ENCODE measurements around the gene MS4A14. TPM values are rescaled to one million over a fixed set of nuclear protein-coding genes. Genes with fewer than 3 reads are reported as not detected.

Gene MS4A14
- total RNA-seq, 5 donors from 2014 or later (not counting 1 experiment from before 2014, with no cell fraction given), result 0.10 TPM; not detected in 4

DNA sequence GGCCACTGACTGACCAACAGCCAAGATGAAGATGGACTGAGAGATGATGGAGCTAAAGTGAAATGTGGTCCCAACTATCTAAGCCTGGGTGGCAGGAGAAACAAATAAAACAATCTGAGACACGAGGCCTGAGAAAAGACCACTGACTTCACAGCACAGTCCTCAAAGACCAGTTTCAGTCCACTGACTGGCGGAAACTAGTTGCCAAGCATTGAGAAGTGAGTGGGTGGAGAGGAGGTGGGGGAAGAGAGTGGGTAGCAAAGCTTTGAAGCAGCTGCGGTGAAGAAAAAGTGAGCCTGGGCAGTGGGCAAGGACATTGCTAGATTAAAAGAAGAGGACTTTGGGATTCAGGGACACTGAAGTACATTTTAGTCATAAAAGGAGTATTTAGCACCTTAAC is 61.3 kb downstream of the MS4A14 start:
- no peaks in the 10 kb centered on the region for H3K36me3 ChIP-seq (ENCODE audit: control insufficient read depth in 2 of 2, extremely low read depth in 1 of 2, insufficient read depth in 1 of 2, low read length in 1 of 2)
- ChIA-PET CTCF (no interaction called here), POLR2A (no interaction called here)
- H3K27me3 ChIP-seq (replicated peaks in 1 of 2; ENCODE audit: control insufficient read depth in 2 of 2, extremely low read depth in 1 of 2, insufficient read depth in 2 of 2, low read length in 1 of 2), result no peaks in the 10 kb centered on the region
- 37% methylated on average over 3 of the region's 3 CpGs for WGBS (ENCODE audit: insufficient coverage)
- H3K27ac Mint-ChIP-seq, result no peak overlapping the region
- no peak for DNase-seq
- no peak overlapping the region for H3K4me3 ChIP-seq (ENCODE audit: control insufficient read depth in 1 of 2, extremely low read depth in 1 of 2, low read length in 1 of 2)
- H3K9me3 ChIP-seq, result no peaks in the 10 kb centered on the region
- ATAC-seq (replicated peaks in 1 of 4), result no peak
- H3K9me3 Mint-ChIP-seq, result no peaks in the 10 kb centered on the region
- peaks cover 2 to 6% of the 10 kb centered on the region in 2 donors for H3K27me3 Mint-ChIP-seq
- H3K4me1 ChIP-seq (ENCODE audit: control insufficient read depth in 1 of 2, extremely low read depth in 1 of 2, insufficient read depth in 2 of 2, low read length in 2 of 2), result peaks cover 0 to 6% of the 10 kb centered on the region in 2 experiments
- H3K36me3 Mint-ChIP-seq, result no peaks in the 10 kb centered on the region
- no peak overlapping the region for H3K27ac ChIP-seq (ENCODE audit: low read length)
- peaks cover 0 to 27% (median 8%) of the 10 kb centered on the region in 3 donors for H3K4me1 Mint-ChIP-seq
- peak overlapping the region in 1 of 3 donors; percentile 42 for H3K4me3 Mint-ChIP-seq

DNA sequence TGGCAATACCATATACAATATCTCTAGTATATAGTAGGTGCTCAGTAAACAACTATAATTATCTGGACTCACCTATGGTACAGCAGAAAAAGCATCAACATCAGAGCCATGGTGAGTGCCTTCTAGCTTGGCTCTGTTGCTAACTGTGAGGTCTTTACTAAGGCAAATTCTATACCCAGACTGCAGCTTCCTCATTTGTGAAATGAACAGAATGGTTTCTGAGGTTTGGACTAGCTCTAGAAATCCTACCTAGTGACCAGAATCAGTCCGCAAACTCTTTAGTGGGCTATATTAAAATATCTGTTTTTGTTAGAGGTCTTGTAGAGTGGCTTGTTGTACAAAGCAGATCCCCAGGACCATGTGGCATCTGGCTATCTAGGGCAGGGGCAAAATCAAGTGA is 63.1 kb downstream of the MS4A14 start:
- no peak for DNase-seq
- no peak for ATAC-seq (replicated peaks in 1 of 4)
- no peak overlapping the region for H3K4me3 ChIP-seq (ENCODE audit: control insufficient read depth in 1 of 2, extremely low read depth in 1 of 2, low read length in 1 of 2)
- H3K4me1 Mint-ChIP-seq, result peaks cover 0 to 26% (median 8%) of the 10 kb centered on the region in 3 donors
- H3K27me3 ChIP-seq (replicated peaks in 1 of 2; ENCODE audit: control insufficient read depth in 2 of 2, extremely low read depth in 1 of 2, insufficient read depth in 2 of 2, low read length in 1 of 2), result no peaks in the 10 kb centered on the region
- ChIA-PET POLR2A (no interaction called here), CTCF (no interaction called here)
- no CpG with 5 or more reads among the region's 1 CpG for WGBS (ENCODE audit: insufficient coverage)
- H3K27ac Mint-ChIP-seq, result no peak overlapping the region
- H3K36me3 Mint-ChIP-seq, result no peaks in the 10 kb centered on the region
- no peaks in the 10 kb centered on the region for H3K36me3 ChIP-seq (ENCODE audit: control insufficient read depth in 2 of 2, extremely low read depth in 1 of 2, insufficient read depth in 1 of 2, low read length in 1 of 2)
- no peaks in the 10 kb centered on the region for H3K9me3 ChIP-seq
- peaks cover 2 to 6% of the 10 kb centered on the region in 2 donors for H3K27me3 Mint-ChIP-seq
- H3K9me3 Mint-ChIP-seq, result no peaks in the 10 kb centered on the region
- H3K4me1 ChIP-seq (ENCODE audit: control insufficient read depth in 1 of 2, extremely low read depth in 1 of 2, insufficient read depth in 2 of 2, low read length in 2 of 2), result peaks cover 0 to 6% of the 10 kb centered on the region in 2 experiments
- no peak overlapping the region for H3K27ac ChIP-seq (ENCODE audit: low read length)
- H3K4me3 Mint-ChIP-seq, result no peak overlapping the region

Other genes with a start within 250 kb of the MS4A14 start
- 1 to 10 TPM in 2 of 5 donors, under 1 TPM in 3; 0.32 to 1.5 (median 0.99) TPM for gene MS4A6A, start 213.4 kb upstream of the MS4A14 start, total RNA-seq
- gene MS4A4E, start 153.3 kb upstream of the MS4A14 start, total RNA-seq, result 1 to 10 TPM in 1 of 5 donors, under 1 TPM in 1, not detected in 3; 0.54 to 1.0 TPM
- gene MS4A4A, start 115.8 kb upstream of the MS4A14 start, total RNA-seq, result under 1 TPM in 1 of 5 donors, not detected in 4; 0.26 TPM
- not detected for gene MS4A6E, start 69.2 kb upstream of the MS4A14 start, total RNA-seq
- gene MS4A7, start 17.9 kb upstream of the MS4A14 start, total RNA-seq, result 1 to 10 TPM in 1 of 5 donors, under 1 TPM in 3, not detected in 1; 0.43 to 1.0 (median 0.77) TPM
- gene MS4A5, start 33.1 kb downstream of the MS4A14 start, total RNA-seq, result not detected
- 10 to 100 TPM in 4 of 5 donors, 1 to 10 TPM in 1; 5.6 to 54.1 (median 14.5) TPM for gene MS4A1, start 59.4 kb downstream of the MS4A14 start, total RNA-seq
- gene MS4A12, start 96.3 kb downstream of the MS4A14 start, total RNA-seq, result not detected
- gene MS4A13, start 118.9 kb downstream of the MS4A14 start, total RNA-seq, result not detected

Data from T-cell (primary cell).